Astrocyte (in vitro differentiated cells and primary cell): ENCODE data around the gene SNX8. TPM values are rescaled to one million over a fixed set of nuclear protein-coding genes. Genes with fewer than 3 reads are reported as not detected.

Source experiments
- DNase-seq: peaks from one replicate; pipeline ENCODE4 v3.0.0-alpha.2; 2010; ENCODE audit warnings: low read depth
- FAIRE-seq: peaks from 2 replicates; lab custom pipeline; 2011; peaks lifted over from hg19 to GRCh38; lab: Jason Lieb, UNC
- H2AFZ ChIP-seq: 2 replicates; pipeline ENCODE4 v1.6.0; 2012; ENCODE audit warnings: low read depth, low read length, inconsistent platforms
- H3K27ac ChIP-seq: 2 replicates; pipeline ENCODE4 v1.5.1; 2011; ENCODE audit warnings: low read depth, low read length, inconsistent platforms
- H3K27me3 ChIP-seq: 2 replicates; pipeline ENCODE4 v1.6.0; 2011; ENCODE audit warnings: low read length, inconsistent platforms; ENCODE audit not compliant: insufficient read depth
- H3K36me3 ChIP-seq: 2 replicates; pipeline ENCODE4 v1.5.1; 2011; ENCODE audit warnings: low read length, inconsistent platforms; ENCODE audit not compliant: insufficient read depth
- H3K4me1 ChIP-seq: 2 replicates; pipeline ENCODE4 v1.5.1; 2011; ENCODE audit warnings: low read length, inconsistent platforms; ENCODE audit not compliant: insufficient read depth
- H3K4me2 ChIP-seq: 2 replicates; pipeline ENCODE4 v1.6.0; 2012; ENCODE audit warnings: low read length, inconsistent platforms
- H3K4me3 ChIP-seq: 2 replicates; pipeline ENCODE4 v1.5.1; 2011; ENCODE audit warnings: low read depth, mild to moderate bottlenecking, low read length, inconsistent platforms; ENCODE audit not compliant: insufficient read depth
- H3K79me2 ChIP-seq: 2 replicates; pipeline ENCODE4 v1.6.0; 2012; ENCODE audit warnings: mild to moderate bottlenecking, low read length, inconsistent platforms; ENCODE audit not compliant: insufficient read depth
- H3K9ac ChIP-seq: 2 replicates; pipeline ENCODE4 v1.6.0; 2012; ENCODE audit warnings: mild to moderate bottlenecking, low read length, inconsistent platforms
- H3K9me3 ChIP-seq: 2 replicates; pipeline ENCODE4 v1.5.1; 2012; ENCODE audit warnings: low read depth, mild to moderate bottlenecking, low read length, inconsistent platforms; ENCODE audit not compliant: insufficient read depth
- H4K20me1 ChIP-seq: 2 replicates; pipeline ENCODE4 v1.6.0; 2012; ENCODE audit warnings: low read length, inconsistent platforms; ENCODE audit not compliant: insufficient read depth
- H3K27ac Mint-ChIP-seq: one replicate; pipeline ENCODE4 v1.8.0; 2021; ENCODE audit warnings: mild to moderate bottlenecking, mixed read lengths; ENCODE audit not compliant: unreplicated experiment
- H3K27me3 Mint-ChIP-seq: one replicate; pipeline ENCODE4 v1.8.0; 2021; ENCODE audit warnings: low read depth, mixed read lengths; ENCODE audit not compliant: unreplicated experiment
- H3K36me3 Mint-ChIP-seq: one replicate; pipeline ENCODE4 v1.8.0; 2021; ENCODE audit warnings: low read depth, mixed read lengths; ENCODE audit not compliant: unreplicated experiment
- H3K4me1 Mint-ChIP-seq: one replicate; pipeline ENCODE4 v1.8.0; 2021; ENCODE audit warnings: low read depth, mixed read lengths; ENCODE audit not compliant: unreplicated experiment
- H3K4me3 Mint-ChIP-seq: one replicate; pipeline ENCODE4 v1.8.0; 2021; ENCODE audit warnings: mild to moderate bottlenecking, moderate library complexity, mixed read lengths; ENCODE audit not compliant: unreplicated experiment
- H3K9me3 Mint-ChIP-seq: one replicate; pipeline ENCODE4 v1.8.0; 2021; ENCODE audit warnings: mild to moderate bottlenecking, mixed read lengths; ENCODE audit not compliant: unreplicated experiment
- CTCF ChIP-seq: IDR thresholded peaks from 2 replicates; pipeline ENCODE4 v1.5.1; 2011; ENCODE audit warnings: low read depth, mild to moderate bottlenecking, inconsistent platforms, low read length, moderate library complexity; ENCODE audit not compliant: insufficient read depth
- EZH2 ChIP-seq: IDR thresholded peaks from 2 replicates; pipeline ENCODE4 v1.6.1; 2012; ENCODE audit warnings: mild to moderate bottlenecking, low read length, inconsistent platforms; ENCODE audit not compliant: insufficient read depth
- total RNA-seq: library from RNA; stranded (reverse); gene quantifications from 2 replicates; pipeline ENCODE4 v1.2.1, GENCODE V29; 2021

The SNX8 gene
- total RNA-seq, 1 donor from 2014 or later, result 28.9 TPM

DNA sequence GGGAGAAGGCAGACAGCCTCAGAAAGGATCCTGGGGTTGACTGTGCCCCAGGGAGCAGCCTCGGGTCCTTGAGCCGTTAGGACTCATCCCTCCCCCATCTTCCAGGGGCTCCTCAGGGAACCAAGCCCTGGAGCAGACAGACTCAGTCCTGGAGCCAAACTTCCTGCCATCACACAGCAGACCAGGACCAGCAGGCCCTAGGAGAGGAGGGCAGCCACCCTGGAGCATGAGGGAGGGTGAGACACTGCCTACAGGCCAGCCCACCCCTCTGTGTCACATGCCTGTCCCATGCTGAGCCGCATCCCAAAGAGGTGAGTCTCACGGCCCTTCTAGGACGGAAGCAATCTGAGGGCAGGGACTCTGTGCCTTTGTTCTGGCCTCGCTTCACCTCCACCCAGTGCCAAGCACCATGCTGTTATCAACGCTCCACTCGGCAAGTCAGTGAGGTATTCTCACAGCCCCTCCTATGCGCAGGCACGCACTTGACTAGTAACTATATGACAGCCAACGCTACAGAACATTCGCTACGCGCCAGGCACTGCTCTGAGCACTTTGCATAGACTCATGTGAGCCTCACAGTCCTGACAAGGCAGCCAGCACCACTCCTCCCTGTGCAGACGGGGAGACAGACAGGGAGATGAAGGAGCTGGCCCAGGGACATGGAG is 100.6 kb downstream of the SNX8 start:
- Histone ChIP-seq H3K27ac (no peak overlapping the region), H3K27me3 (no peaks in the 10 kb centered on the region), H3K4me2 (no peak overlapping the region), H2AFZ (no peak overlapping the region), H3K4me3 (no peak overlapping the region), H3K36me3 (peaks cover 19% of the 10 kb centered on the region), H3K9ac (no peak overlapping the region), H4K20me1 (peaks cover 38% of the 10 kb centered on the region), H3K79me2 (peaks cover 6% of the 10 kb centered on the region), H3K4me1 (no peaks in the 10 kb centered on the region), H3K9me3 (no peaks in the 10 kb centered on the region)
- no peak for FAIRE-seq
- peaks cover 2% of the 10 kb centered on the region for H3K4me1 Mint-ChIP-seq
- DNase-seq, result no peak
- peaks cover 29% of the 10 kb centered on the region for H3K36me3 Mint-ChIP-seq
- no peak overlapping the region for H3K4me3 Mint-ChIP-seq
- H3K27ac Mint-ChIP-seq, result no peak overlapping the region
- TF ChIP-seq CTCF (no peak), EZH2 (no peak)
- no peaks in the 10 kb centered on the region for H3K27me3 Mint-ChIP-seq
- peaks cover 3% of the 10 kb centered on the region for H3K9me3 Mint-ChIP-seq

GRCh38 chr7:2212906-2213305 is 101.3 kb downstream of the SNX8 start:
- H3K27ac ChIP-seq, result no peak overlapping the region
- peaks cover 19% of the 10 kb centered on the region for H3K36me3 ChIP-seq
- peaks cover 6% of the 10 kb centered on the region for H3K79me2 ChIP-seq
- Mint-ChIP-seq H3K4me3 (no peak overlapping the region), H3K27ac (peak overlapping the region; percentile 70), H3K27me3 (no peaks in the 10 kb centered on the region), H3K9me3 (peaks cover 3% of the 10 kb centered on the region), H3K36me3 (peaks cover 29% of the 10 kb centered on the region), H3K4me1 (peaks cover 2% of the 10 kb centered on the region)
- no peak overlapping the region for H3K4me2 ChIP-seq
- H3K4me3 ChIP-seq, result no peak overlapping the region
- H3K27me3 ChIP-seq, result no peaks in the 10 kb centered on the region
- peaks cover 40% of the 10 kb centered on the region for H4K20me1 ChIP-seq
- TF ChIP-seq CTCF (no peak), EZH2 (no peak)
- DNase-seq (no peak), FAIRE-seq (no peak)
- no peak overlapping the region for H2AFZ ChIP-seq
- H3K9ac ChIP-seq, result no peak overlapping the region
- H3K4me1 ChIP-seq, result no peaks in the 10 kb centered on the region
- H3K9me3 ChIP-seq, result no peaks in the 10 kb centered on the region

- peaks cover 28% of the 10 kb centered on the region for H3K36me3 Mint-ChIP-seq
- H3K9ac ChIP-seq, result no peak overlapping the region
- H3K27ac Mint-ChIP-seq, result no peak overlapping the region
- no peaks in the 10 kb centered on the region for H3K27me3 ChIP-seq
- H3K4me1 ChIP-seq, result no peaks in the 10 kb centered on the region
- no peak overlapping the region for H3K4me3 Mint-ChIP-seq
- peaks cover 2% of the 10 kb centered on the region for H3K4me1 Mint-ChIP-seq
- no peak overlapping the region for H3K27ac ChIP-seq
- H3K9me3 ChIP-seq, result no peaks in the 10 kb centered on the region
- no peaks in the 10 kb centered on the region for H3K27me3 Mint-ChIP-seq
- peaks cover 3% of the 10 kb centered on the region for H3K9me3 Mint-ChIP-seq
- FAIRE-seq (no peak), DNase-seq (no peak)
- no peak overlapping the region for H3K4me3 ChIP-seq
- H2AFZ ChIP-seq, result no peak overlapping the region
- peaks cover 19% of the 10 kb centered on the region for H3K36me3 ChIP-seq
- H3K79me2 ChIP-seq, result peaks cover 6% of the 10 kb centered on the region
- no peak for TF ChIP-seq EZH2
- H4K20me1 ChIP-seq, result peaks cover 33% of the 10 kb centered on the region
- no peak overlapping the region for H3K4me2 ChIP-seq
Measured at GRCh38 chr7:2211926-2212325, 102.3 kb downstream of the SNX8 start.
